ENCODE data around the gene METTL26. TPM values are rescaled to one million over a fixed set of nuclear protein-coding genes. Genes with fewer than 3 reads are reported as not detected.

Gene METTL26
- total and polyA plus RNA-seq, 4 donors: 26.3 to 69.1 (median 41.4) TPM

- H3K36me3 ChIP-seq (ENCODE audit: control insufficient read depth in 4 of 4, insufficient read depth in 3 of 4, low read depth in 1 of 4, low read length in 3 of 4): peaks cover 11 to 24% (median 17%) of the 10 kb centered on the region in 4 donors
- H3K9me3 ChIP-seq (ENCODE audit: control insufficient read depth in 4 of 4, low read length in 3 of 4): no peaks in the 10 kb centered on the region
- no peak for DNase-seq (ENCODE audit: low spot score)
- no peak overlapping the region for H3K27ac ChIP-seq (ENCODE audit: low read depth in 1 of 2, low read length in 2 of 2)
- H3K27me3 ChIP-seq (ENCODE audit: control insufficient read depth in 4 of 4, insufficient read depth in 4 of 4, low read length in 3 of 4): no peaks in the 10 kb centered on the region
- no peak for TF ChIP-seq NR2F2 (IDR thresholded peaks at IDR 0.05)
- TF ChIP-seq MAX (IDR thresholded peaks at IDR 0.05): no peak
- no peak for TF ChIP-seq YY1 (IDR thresholded peaks at IDR 0.05)
- no peak for TF ChIP-seq ATF3 (IDR thresholded peaks at IDR 0.05)
- no peak for TF ChIP-seq JUND (IDR thresholded peaks at IDR 0.05)
- TF ChIP-seq HNF4G (IDR thresholded peaks at IDR 0.05): no peak
- no peak for TF ChIP-seq RXRA (IDR thresholded peaks at IDR 0.05)
- TF ChIP-seq FOXA1 (IDR thresholded peaks at IDR 0.05): no peak
- peaks cover 17 to 47% (median 32%) of the 10 kb centered on the region in 4 donors for H3K4me1 ChIP-seq (ENCODE audit: control insufficient read depth in 4 of 4, insufficient read depth in 4 of 4, low read length in 3 of 4)
- no peak overlapping the region for H3K4me3 ChIP-seq (ENCODE audit: low read depth in 1 of 3, low read length in 3 of 3)
- no peak overlapping the region for H3K9ac ChIP-seq (ENCODE audit: low read depth in 1 of 2, low read length in 2 of 2)
- WGBS: 73% methylated on average over 57 of the region's 57 CpGs
Observed at GRCh38 chr16:677316-678190, 41.4 kb upstream of the METTL26 start.

DNA sequence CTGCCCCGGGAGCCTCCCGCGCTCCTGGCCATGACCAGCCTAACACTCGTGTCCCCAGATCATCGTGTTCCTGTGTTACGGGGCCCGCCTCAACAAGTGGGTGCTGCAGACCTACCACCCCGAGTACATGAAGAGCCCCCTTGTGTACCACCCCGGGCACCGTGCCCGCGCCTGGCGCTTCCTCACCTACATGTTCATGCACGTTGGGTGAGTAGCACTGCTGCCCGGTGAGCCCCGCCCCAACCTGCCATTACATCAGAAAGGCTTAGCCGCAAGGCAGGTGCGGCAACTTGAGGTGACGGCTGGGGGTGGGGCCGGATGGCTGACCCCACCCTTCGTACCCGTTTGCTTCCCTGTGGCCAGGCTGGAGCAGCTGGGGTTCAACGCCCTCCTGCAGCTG is 40.8 kb upstream of the METTL26 start:
- 73% methylated on average over 23 of the region's 23 CpGs for WGBS
- no peak overlapping the region for H3K27ac ChIP-seq (ENCODE audit: low read depth in 1 of 2, low read length in 2 of 2)
- DNase-seq (ENCODE audit: low spot score): no peak

More for the DNA sequence above, 40.8 kb upstream of the METTL26 start:
- Histone ChIP-seq H3K9ac (ENCODE audit: low read depth in 1 of 2, low read length in 2 of 2) (no peak overlapping the region), H3K9me3 (ENCODE audit: control insufficient read depth in 4 of 4, low read length in 3 of 4) (no peaks in the 10 kb centered on the region), H3K36me3 (ENCODE audit: control insufficient read depth in 4 of 4, insufficient read depth in 3 of 4, low read depth in 1 of 4, low read length in 3 of 4) (peaks cover 10 to 24% (median 16%) of the 10 kb centered on the region in 4 donors), H3K27me3 (ENCODE audit: control insufficient read depth in 4 of 4, insufficient read depth in 4 of 4, low read length in 3 of 4) (no peaks in the 10 kb centered on the region), H3K4me3 (ENCODE audit: low read depth in 1 of 3, low read length in 3 of 3) (no peak overlapping the region), H3K4me1 (ENCODE audit: control insufficient read depth in 4 of 4, insufficient read depth in 4 of 4, low read length in 3 of 4) (peaks cover 16 to 41% (median 26%) of the 10 kb centered on the region in 4 donors)
- no peak for TF ChIP-seq EGR1 (IDR thresholded peaks at IDR 0.05; ENCODE audit: low read depth in 2 of 2)
- no peak for TF ChIP-seq ZBTB33 (IDR thresholded peaks at IDR 0.05)
- TF ChIP-seq REST (IDR thresholded peaks at IDR 0.05): no peak
- TF ChIP-seq, protein P1, sequence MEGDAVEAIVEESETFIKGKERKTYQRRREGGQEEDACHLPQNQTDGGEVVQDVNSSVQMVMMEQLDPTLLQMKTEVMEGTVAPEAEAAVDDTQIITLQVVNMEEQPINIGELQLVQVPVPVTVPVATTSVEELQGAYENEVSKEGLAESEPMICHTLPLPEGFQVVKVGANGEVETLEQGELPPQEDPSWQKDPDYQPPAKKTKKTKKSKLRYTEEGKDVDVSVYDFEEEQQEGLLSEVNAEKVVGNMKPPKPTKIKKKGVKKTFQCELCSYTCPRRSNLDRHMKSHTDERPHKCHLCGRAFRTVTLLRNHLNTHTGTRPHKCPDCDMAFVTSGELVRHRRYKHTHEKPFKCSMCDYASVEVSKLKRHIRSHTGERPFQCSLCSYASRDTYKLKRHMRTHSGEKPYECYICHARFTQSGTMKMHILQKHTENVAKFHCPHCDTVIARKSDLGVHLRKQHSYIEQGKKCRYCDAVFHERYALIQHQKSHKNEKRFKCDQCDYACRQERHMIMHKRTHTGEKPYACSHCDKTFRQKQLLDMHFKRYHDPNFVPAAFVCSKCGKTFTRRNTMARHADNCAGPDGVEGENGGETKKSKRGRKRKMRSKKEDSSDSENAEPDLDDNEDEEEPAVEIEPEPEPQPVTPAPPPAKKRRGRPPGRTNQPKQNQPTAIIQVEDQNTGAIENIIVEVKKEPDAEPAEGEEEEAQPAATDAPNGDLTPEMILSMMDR (IDR thresholded peaks at IDR 0.05; ENCODE audit: low read depth, low read length, missing input control): no peak
- no peak for TF ChIP-seq ATF3 (IDR thresholded peaks at IDR 0.05)
- TF ChIP-seq MAX (IDR thresholded peaks at IDR 0.05): no peak
- TF ChIP-seq NR2F2 (IDR thresholded peaks at IDR 0.05): no peak
- no peak for TF ChIP-seq FOXA2 (IDR thresholded peaks at IDR 0.05)
- no peak for TF ChIP-seq GABPA (IDR thresholded peaks at IDR 0.05 in 1 of 2, conservative IDR thresholded peaks at IDR 0.05 in 1 of 2)
